ENCODE measurements around the gene EPM2AIP1.

Gene EPM2AIP1

GRCh38 chr3:36941162-36941561 lies 51.8 kb downstream of the EPM2AIP1 start:
- TF ChIP-seq YY1 (IDR thresholded peaks at IDR 0.05; ENCODE audit: low read depth) (no peak), ZBTB7A (IDR thresholded peaks at IDR 0.05; ENCODE audit: low read depth) (no peak), TAF1 (IDR thresholded peaks at IDR 0.05; ENCODE audit: low read depth) (no peak), RAD21 (IDR thresholded peaks at IDR 0.05; ENCODE audit: low read depth) (no peak), CEBPB (IDR thresholded peaks at IDR 0.05) (no peak), NFIC (IDR thresholded peaks at IDR 0.05) (no peak), EGR1 (IDR thresholded peaks at IDR 0.05) (no peak), EP300 (IDR thresholded peaks at IDR 0.05; ENCODE audit: borderline replicate concordance) (no peak), TEAD4 (IDR thresholded peaks at IDR 0.05) (no peak), CREB1 (IDR thresholded peaks at IDR 0.05; ENCODE audit: low read depth) (no peak), TCF12 (IDR thresholded peaks at IDR 0.05; ENCODE audit: low read depth) (no peak), REST (IDR thresholded peaks at IDR 0.05; ENCODE audit: low read depth) (no peak), USF1 (IDR thresholded peaks at IDR 0.05) (no peak), MAX (IDR thresholded peaks at IDR 0.05) (no peak), FOXM1 (IDR thresholded peaks at IDR 0.05; ENCODE audit: borderline replicate concordance, low read depth) (no peak)

- TF ChIP-seq CREB1 (IDR thresholded peaks at IDR 0.05; ENCODE audit: low read depth), result no peak
- no peak for TF ChIP-seq NFIC (IDR thresholded peaks at IDR 0.05)
- no peak for TF ChIP-seq MAX (IDR thresholded peaks at IDR 0.05)
- no peak for TF ChIP-seq EP300 (IDR thresholded peaks at IDR 0.05; ENCODE audit: borderline replicate concordance)
- TF ChIP-seq ZBTB7A (IDR thresholded peaks at IDR 0.05; ENCODE audit: low read depth), result no peak
- no peak for TF ChIP-seq YY1 (IDR thresholded peaks at IDR 0.05; ENCODE audit: low read depth)
- no peak for TF ChIP-seq TAF1 (IDR thresholded peaks at IDR 0.05; ENCODE audit: low read depth)
- TF ChIP-seq EGR1 (IDR thresholded peaks at IDR 0.05), result no peak
- TF ChIP-seq TCF12 (IDR thresholded peaks at IDR 0.05; ENCODE audit: low read depth), result no peak
- no peak for TF ChIP-seq TEAD4 (IDR thresholded peaks at IDR 0.05)
- TF ChIP-seq FOXM1 (IDR thresholded peaks at IDR 0.05; ENCODE audit: borderline replicate concordance, low read depth), result no peak
- no peak for TF ChIP-seq RAD21 (IDR thresholded peaks at IDR 0.05; ENCODE audit: low read depth)
- TF ChIP-seq REST (IDR thresholded peaks at IDR 0.05; ENCODE audit: low read depth), result no peak
- TF ChIP-seq USF1 (IDR thresholded peaks at IDR 0.05), result no peak
- no peak for TF ChIP-seq CEBPB (IDR thresholded peaks at IDR 0.05)
Measured at GRCh38 chr3:36937492-36937891, 55.4 kb downstream of the EPM2AIP1 start.
